WTC11 (cell line): ENCODE measurements around the gene JCHAIN.

Experiments used
- ATF6 ChIP-seq: sonication (generic); formaldehyde crosslinking; IDR thresholded peaks from 2 replicates; pipeline ENCODE4 v1.8.1; 2023; ENCODE audit warnings: mild to moderate bottlenecking, missing genetic modification reagents
- CTCF ChIP-seq: fragments of 200-600 bp; IDR thresholded peaks from 2 replicates; pipeline ENCODE4 v1.8.0; 2022; ENCODE audit warnings: antibody characterized with exemption
- E2F1 ChIP-seq: sonication (generic); formaldehyde crosslinking; IDR thresholded peaks from 2 replicates; pipeline ENCODE4 v1.8.0; 2022; ENCODE audit warnings: mild to moderate bottlenecking, missing genetic modification reagents
- ELF4 ChIP-seq: sonication (generic); formaldehyde crosslinking; IDR thresholded peaks from 2 replicates; pipeline ENCODE4 v1.8.1; 2022; ENCODE audit warnings: low read depth, mild to moderate bottlenecking, moderate library complexity, missing genetic modification reagents
- SP1 ChIP-seq: sonication (generic); formaldehyde crosslinking; conservative IDR thresholded peaks from 2 replicates; pipeline ENCODE4 v1.8.1; 2022; ENCODE audit warnings: missing genetic modification reagents
- TCF7 ChIP-seq: sonication (generic); formaldehyde crosslinking; IDR thresholded peaks from 2 replicates; pipeline ENCODE4 v1.8.0; 2022; ENCODE audit warnings: mild to moderate bottlenecking, low read depth, missing genetic modification reagents, moderate library complexity
- TF ChIP-seq, protein P1 (sequence below): sonication (generic); formaldehyde crosslinking; IDR thresholded peaks from 2 replicates; pipeline ENCODE4 v1.8.1; 2023; ENCODE audit warnings: mild to moderate bottlenecking, missing genetic modification reagents, moderate library complexity

GRCh38 chr4:70687392-70687791, 21.1 kb upstream of the JCHAIN start:
- TF ChIP-seq SP1 (CRISPR knock-in tag) = no peak
- no peak for TF ChIP-seq CTCF
- TF ChIP-seq ELF4 = no peak
- TF ChIP-seq, protein P1, sequence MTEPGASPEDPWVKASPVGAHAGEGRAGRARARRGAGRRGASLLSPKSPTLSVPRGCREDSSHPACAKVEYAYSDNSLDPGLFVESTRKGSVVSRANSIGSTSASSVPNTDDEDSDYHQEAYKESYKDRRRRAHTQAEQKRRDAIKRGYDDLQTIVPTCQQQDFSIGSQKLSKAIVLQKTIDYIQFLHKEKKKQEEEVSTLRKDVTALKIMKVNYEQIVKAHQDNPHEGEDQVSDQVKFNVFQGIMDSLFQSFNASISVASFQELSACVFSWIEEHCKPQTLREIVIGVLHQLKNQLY = no peak
- no peak for TF ChIP-seq ATF6 (CRISPR knock-in tag)
- no peak for TF ChIP-seq E2F1 (CRISPR knock-in tag)
- no peak for TF ChIP-seq TCF7
